ENCODE results near the gene ZNF619. TPM values are rescaled to one million over a fixed set of nuclear protein-coding genes. Genes with fewer than 3 reads are reported as not detected.

Gene ZNF619
- total RNA-seq, 1 experiment from 2014 or later: 7.2 TPM

- TF ChIP-seq ZSCAN18 (CRISPR knock-in tag; IDR thresholded peaks at IDR 0.05) (no peak), NFE2L1 (CRISPR knock-in tag; IDR thresholded peaks at IDR 0.05) (no peak), ZNF317 (CRISPR knock-in tag; IDR thresholded peaks at IDR 0.05; ENCODE audit: borderline replicate concordance, low read depth) (no peak), ATF1 (CRISPR knock-in tag; IDR thresholded peaks at IDR 0.05) (no peak), ZNF263 (CRISPR knock-in tag; IDR thresholded peaks at IDR 0.05; ENCODE audit: low read depth) (no peak), RELA (CRISPR knock-in tag; IDR thresholded peaks at IDR 0.05; ENCODE audit: borderline replicate concordance) (no peak), MXD4 (CRISPR knock-in tag; IDR thresholded peaks at IDR 0.05; ENCODE audit: borderline replicate concordance) (no peak), JUN (CRISPR knock-in tag; IDR thresholded peaks at IDR 0.05) (no peak), ZNF512 (CRISPR knock-in tag; IDR thresholded peaks at IDR 0.05; ENCODE audit: borderline replicate concordance) (no peak), GABPB1 (CRISPR knock-in tag; IDR thresholded peaks at IDR 0.05) (peak; percentile 57), ZNF532 (CRISPR knock-in tag; IDR thresholded peaks at IDR 0.05; ENCODE audit: borderline replicate concordance) (no peak), ETV6 (CRISPR knock-in tag; IDR thresholded peaks at IDR 0.05) (peak; percentile 69; the same call in 1 of the 2 replicates), ATF2 (CRISPR knock-in tag; IDR thresholded peaks at IDR 0.05; ENCODE audit: borderline replicate concordance, low read depth) (no peak), FOXP1 (CRISPR knock-in tag; IDR thresholded peaks at IDR 0.05; ENCODE audit: borderline replicate concordance) (peak; percentile 72; the same call in 1 of the 2 replicates), ZMAT4 (CRISPR knock-in tag; IDR thresholded peaks at IDR 0.05) (no peak), NFATC4 (CRISPR knock-in tag; IDR thresholded peaks at IDR 0.05) (no peak), IRF2 (CRISPR knock-in tag; IDR thresholded peaks at IDR 0.05; ENCODE audit: borderline replicate concordance, low read depth) (no peak), NFYB (CRISPR knock-in tag; conservative IDR thresholded peaks at IDR 0.05; ENCODE audit: low read depth) (peak; percentile 78), USF1 (CRISPR knock-in tag; IDR thresholded peaks at IDR 0.05) (peak; percentile 25; the same call in 1 of the 2 replicates), ZNF423 (CRISPR knock-in tag; IDR thresholded peaks at IDR 0.05) (no peak), CREM (CRISPR knock-in tag; IDR thresholded peaks at IDR 0.05) (peak; percentile 82), MYBL2 (CRISPR knock-in tag; IDR thresholded peaks at IDR 0.05) (no peak), ERG (CRISPR knock-in tag; IDR thresholded peaks at IDR 0.05) (no peak), PREB (CRISPR knock-in tag; IDR thresholded peaks at IDR 0.05; ENCODE audit: borderline replicate concordance) (no peak)
Observed at GRCh38 chr3:40452876-40453730, 23.8 kb upstream of the ZNF619 start (continued).

Measured in WTC11 (cell line).